Measurements from ENCODE around the gene UNC13A. TPM values are rescaled to one million over a fixed set of nuclear protein-coding genes. Genes with fewer than 3 reads are reported as not detected.
"Not testable (repeated sequence)": the region's sequence is repeated elsewhere in the genome, so short reads cannot be mapped to it uniquely, and the experiment has no call there.

The UNC13A gene
- total RNA-seq, 1 donor, result under 0.01 TPM

DNA sequence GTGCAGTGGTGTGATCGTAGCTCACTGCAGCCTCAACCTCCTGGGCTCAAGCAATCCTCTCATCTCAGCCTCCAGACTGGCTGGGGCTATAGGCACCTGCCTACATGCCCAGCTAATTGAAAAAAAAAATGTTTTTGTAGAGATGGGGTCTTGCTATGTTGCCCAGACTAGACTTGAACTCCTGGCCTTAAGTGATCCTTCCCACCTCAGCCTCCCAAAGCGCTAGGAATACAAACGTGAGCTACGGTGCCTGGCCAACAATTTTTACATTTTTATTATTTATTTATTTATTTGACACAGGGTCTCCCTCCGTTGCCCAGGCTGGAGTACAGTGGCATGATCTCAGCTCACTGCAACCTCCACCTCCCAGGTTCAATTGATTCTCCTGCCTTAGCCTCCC, 117.9 kb downstream of the UNC13A start:
- H3K4me3 ChIP-seq (ENCODE audit: low read length); H3K27me3 ChIP-seq (ENCODE audit: insufficient read depth, low read length); H3K4me1 ChIP-seq (ENCODE audit: insufficient read depth, low read length); H3K9me3 ChIP-seq (ENCODE audit: low read depth, low read length): not testable (repeated sequence)

DNA sequence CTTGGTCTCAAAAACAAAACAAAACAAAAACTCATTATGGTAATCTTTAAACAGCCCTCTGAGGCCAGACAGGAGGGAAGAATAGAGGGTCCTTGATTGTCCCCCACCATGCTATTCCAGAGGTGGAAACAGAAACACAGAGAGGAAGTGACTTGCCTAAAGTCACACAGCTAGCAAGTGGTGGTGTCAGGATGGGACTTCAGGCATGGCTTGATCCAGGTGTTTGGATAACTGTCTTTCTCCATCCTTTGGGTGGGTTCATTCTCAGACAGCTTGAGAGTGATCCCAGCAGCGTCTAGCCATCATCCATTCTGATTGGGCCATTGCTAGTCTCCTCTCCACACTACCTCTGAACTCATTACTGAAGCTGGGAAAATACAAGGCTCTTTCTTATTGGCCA, 120.2 kb downstream of the UNC13A start:
- H3K9me3 ChIP-seq (ENCODE audit: low read depth, low read length), result no peaks in the 10 kb centered on the region
- no peaks in the 10 kb centered on the region for H3K4me1 ChIP-seq (ENCODE audit: insufficient read depth, low read length)
- no peaks in the 10 kb centered on the region for H3K27me3 ChIP-seq (ENCODE audit: insufficient read depth, low read length)
- no peak overlapping the region for H3K4me3 ChIP-seq (ENCODE audit: low read length)

DNA sequence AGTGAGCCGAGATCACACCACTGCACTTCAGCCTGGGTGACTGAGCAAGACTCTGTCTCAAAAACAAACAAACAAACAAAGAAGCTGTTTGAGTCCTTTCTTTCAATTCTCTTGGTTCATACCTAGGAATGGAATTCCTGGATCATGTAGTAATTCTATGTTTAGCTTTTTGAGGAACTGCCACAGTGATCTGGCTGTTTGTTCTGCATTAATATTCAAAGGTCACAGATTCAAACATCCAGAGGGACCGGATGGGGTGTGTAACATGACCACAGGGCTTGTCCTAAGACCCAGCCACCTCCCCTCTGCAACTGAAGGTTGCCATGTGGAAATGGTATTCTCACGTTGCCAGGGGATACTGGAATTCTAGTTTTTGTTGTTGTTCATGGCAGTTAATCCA, 122.5 kb downstream of the UNC13A start:
- H3K27me3 ChIP-seq (ENCODE audit: insufficient read depth, low read length), result no peaks in the 10 kb centered on the region

DNA sequence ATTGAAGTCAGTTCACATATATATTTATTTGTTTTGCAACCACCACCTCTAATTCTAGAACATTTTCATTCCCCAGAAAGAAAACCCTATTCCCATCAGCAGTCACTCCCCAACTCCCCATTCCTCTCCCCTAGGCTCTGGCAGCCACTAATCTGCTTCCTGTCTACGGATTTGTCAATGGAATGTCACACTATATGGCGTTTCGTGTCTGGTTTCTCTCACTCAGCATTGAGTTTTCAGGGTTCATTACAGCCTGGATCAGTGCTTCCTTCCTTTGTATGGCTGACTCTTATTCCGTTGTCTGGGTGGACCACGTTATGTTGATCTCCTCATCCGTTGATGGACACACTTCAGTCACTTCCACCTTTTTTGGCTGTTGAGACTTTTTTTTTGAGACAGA, 123.4 kb downstream of the UNC13A start:
- Histone ChIP-seq H3K27me3 (ENCODE audit: insufficient read depth, low read length) (no peaks in the 10 kb centered on the region), H3K9me3 (ENCODE audit: low read depth, low read length) (no peaks in the 10 kb centered on the region), H3K4me3 (ENCODE audit: low read length) (no peak overlapping the region), H3K4me1 (ENCODE audit: insufficient read depth, low read length) (peaks cover 26% of the 10 kb centered on the region)

More for the DNA sequence above, 122.5 kb downstream of the UNC13A start:
- peaks cover 18% of the 10 kb centered on the region for H3K4me1 ChIP-seq (ENCODE audit: insufficient read depth, low read length)
- H3K4me3 ChIP-seq (ENCODE audit: low read length), result no peak overlapping the region
- H3K9me3 ChIP-seq (ENCODE audit: low read depth, low read length), result no peaks in the 10 kb centered on the region

DNA sequence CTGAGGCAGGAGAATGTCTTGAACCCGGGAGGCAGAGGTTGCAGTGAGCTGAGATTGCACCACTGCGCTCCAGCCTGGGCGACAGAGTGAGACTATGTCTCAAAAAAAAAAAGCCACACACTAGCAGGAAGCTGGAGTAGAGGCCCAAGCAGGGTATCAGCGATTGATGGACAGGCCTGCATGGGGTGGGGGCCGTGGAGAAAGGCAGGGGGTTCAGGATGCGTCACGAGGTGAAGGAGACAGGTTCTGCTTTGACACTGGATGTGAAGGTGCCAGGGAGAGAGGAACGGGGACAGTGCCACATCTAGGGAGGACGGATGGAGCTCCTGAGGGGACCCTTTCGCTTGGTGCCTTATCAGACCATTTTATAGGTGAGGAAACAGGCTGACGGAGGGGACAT, 125.6 kb downstream of the UNC13A start:
- H3K4me3 ChIP-seq (ENCODE audit: low read length), result no peak overlapping the region
- no peaks in the 10 kb centered on the region for H3K9me3 ChIP-seq (ENCODE audit: low read depth, low read length)
- H3K4me1 ChIP-seq (ENCODE audit: insufficient read depth, low read length), result peaks cover 45% of the 10 kb centered on the region
- H3K27me3 ChIP-seq (ENCODE audit: insufficient read depth, low read length), result no peaks in the 10 kb centered on the region

DNA sequence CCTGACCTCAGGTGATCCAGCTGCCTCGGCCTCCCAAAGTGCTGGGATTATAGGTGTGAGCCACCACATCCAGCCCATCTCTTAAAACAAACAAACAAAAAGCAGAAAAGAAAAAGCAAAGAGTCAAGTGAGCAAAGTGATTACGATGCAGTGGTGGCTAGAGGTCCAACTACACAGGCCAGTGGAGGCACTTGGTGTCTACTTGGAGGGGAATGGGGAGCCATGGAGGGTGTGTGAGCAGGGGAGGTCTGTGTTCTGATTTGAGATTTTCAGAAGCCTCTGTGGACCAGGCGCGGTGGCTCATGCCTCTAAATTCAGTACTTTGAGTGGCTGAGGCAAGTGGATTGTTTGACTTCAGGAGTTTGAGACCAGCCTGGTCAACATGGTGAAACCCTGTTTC, 126.1 kb downstream of the UNC13A start:
- Histone ChIP-seq H3K4me3 (ENCODE audit: low read length) (no peak overlapping the region), H3K27me3 (ENCODE audit: insufficient read depth, low read length) (no peaks in the 10 kb centered on the region), H3K4me1 (ENCODE audit: insufficient read depth, low read length) (peaks cover 50% of the 10 kb centered on the region), H3K9me3 (ENCODE audit: low read depth, low read length) (no peaks in the 10 kb centered on the region)

DNA sequence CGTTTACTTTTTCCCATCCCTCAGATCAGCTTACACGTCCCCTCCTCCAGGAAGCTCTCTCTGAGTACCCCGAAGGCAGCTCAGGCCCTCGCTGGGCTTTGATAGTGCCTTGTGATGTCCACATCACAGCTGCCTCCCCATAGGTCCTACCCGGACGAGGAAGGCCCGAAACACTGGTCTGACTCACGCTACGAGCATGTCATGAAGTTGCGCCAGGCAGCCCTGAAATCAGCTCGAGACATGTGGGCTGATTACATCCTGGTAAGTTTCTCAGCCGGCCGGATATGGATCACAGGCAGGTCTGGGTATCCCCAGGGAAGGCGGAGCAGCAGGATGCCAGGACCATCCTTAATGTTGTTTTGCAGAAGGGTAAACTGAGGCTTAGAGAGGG, 128.0 kb downstream of the UNC13A start:
- Histone ChIP-seq H3K4me3 (ENCODE audit: low read length) (no peak overlapping the region), H3K4me1 (ENCODE audit: insufficient read depth, low read length) (peaks cover 63% of the 10 kb centered on the region), H3K9me3 (ENCODE audit: low read depth, low read length) (no peaks in the 10 kb centered on the region), H3K27me3 (ENCODE audit: insufficient read depth, low read length) (no peaks in the 10 kb centered on the region)

DNA sequence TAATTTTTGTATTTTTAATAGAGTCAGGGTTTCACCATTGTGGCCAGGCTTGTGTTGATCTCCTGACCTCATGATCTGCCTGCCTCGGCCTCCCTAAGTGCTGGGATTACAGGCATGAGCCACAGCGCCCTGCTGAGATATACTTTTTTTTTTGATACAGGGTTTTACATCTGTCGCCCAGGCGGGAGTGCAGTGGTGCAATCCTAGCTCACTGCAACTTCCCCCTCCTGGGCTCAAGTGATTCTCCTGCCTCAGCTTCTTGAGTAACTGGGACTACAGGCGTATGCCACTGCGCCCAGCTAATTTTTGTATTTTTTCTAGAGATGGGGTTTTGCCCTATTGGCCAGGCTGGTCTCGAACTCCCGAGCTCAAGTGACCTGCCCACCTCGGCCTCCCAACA, 130.7 kb downstream of the UNC13A start:
- H3K27me3 ChIP-seq (ENCODE audit: insufficient read depth, low read length), result no peaks in the 10 kb centered on the region
- H3K4me1 ChIP-seq (ENCODE audit: insufficient read depth, low read length), result peaks cover 68% of the 10 kb centered on the region
- no peak overlapping the region for H3K4me3 ChIP-seq (ENCODE audit: low read length)
- H3K9me3 ChIP-seq (ENCODE audit: low read depth, low read length), result no peaks in the 10 kb centered on the region

DNA sequence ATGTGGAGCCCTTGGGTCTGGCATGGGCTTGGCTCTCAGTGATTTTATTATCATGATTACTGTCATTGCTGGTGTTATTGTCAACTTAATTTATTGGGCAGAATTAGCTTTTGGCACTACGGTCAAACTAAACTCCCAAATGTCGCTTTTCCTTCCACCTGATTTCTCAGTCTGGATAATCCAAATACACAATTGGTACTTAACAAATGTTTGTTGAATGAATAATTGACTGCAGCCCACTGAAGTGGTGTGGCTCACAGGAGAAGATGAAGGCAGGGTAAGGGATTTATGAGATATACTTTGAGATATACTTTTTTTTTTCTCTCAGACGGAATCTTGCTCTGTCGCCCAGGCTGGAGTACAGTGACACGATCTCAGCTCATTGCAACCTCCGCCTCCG, 131.2 kb downstream of the UNC13A start:
- H3K4me3 ChIP-seq (ENCODE audit: low read length), result peak overlapping the region; percentile 86
- H3K4me1 ChIP-seq (ENCODE audit: insufficient read depth, low read length), result peaks cover 64% of the 10 kb centered on the region

DNA sequence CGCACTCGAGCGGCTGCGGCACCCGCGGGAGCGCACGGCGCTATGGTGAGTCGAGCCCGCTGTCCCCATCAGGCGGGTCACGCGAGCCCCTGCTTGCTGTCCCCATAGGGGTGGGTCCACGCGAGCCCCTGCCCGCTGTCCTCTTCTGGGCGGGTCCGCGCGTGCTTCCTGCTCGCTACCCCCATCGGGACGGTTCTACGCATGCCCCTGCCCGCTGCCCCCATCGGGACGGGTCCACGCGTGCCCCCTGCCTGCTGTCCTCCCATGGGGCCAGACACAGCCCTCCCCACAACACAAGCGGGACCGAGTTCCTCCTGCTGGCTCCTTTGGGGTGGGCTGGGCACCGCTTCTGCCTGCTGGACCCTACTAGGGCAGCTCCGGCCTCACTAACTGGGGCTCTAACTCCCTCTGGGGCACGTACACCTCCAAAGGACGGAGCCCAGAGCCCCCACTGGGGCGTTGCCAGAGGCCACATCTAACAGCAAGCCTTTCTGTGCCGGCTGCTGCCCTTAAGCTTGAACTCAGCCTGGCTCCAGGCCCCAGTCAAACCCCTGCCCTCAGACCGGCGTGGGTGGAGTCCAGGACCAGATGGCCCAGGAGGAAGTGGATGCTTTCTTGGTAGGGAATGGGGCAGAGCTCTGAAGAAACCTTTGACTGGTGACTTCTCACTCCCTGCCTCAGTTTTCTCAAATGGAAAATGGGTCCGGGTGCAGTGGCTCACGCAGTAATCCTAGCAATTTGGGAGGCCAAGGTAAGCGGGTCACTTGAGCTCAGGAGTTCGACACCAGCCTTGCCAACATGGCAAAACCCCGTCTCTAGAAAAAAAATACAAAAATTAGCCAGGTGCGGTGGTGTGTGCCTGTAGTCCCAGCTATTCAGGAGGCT, 132.0 kb downstream of the UNC13A start:
- H3K9me3 ChIP-seq (ENCODE audit: low read depth, low read length), result no peaks in the 10 kb centered on the region
- no peaks in the 10 kb centered on the region for H3K27me3 ChIP-seq (ENCODE audit: insufficient read depth, low read length)
- peaks cover 56% of the 10 kb centered on the region for H3K4me1 ChIP-seq (ENCODE audit: insufficient read depth, low read length)
- H3K4me3 ChIP-seq (ENCODE audit: low read length), result peak overlapping the region; percentile 86

More for the DNA sequence above, 131.2 kb downstream of the UNC13A start:
- Histone ChIP-seq H3K9me3 (ENCODE audit: low read depth, low read length) (no peaks in the 10 kb centered on the region), H3K27me3 (ENCODE audit: insufficient read depth, low read length) (no peaks in the 10 kb centered on the region)

DNA sequence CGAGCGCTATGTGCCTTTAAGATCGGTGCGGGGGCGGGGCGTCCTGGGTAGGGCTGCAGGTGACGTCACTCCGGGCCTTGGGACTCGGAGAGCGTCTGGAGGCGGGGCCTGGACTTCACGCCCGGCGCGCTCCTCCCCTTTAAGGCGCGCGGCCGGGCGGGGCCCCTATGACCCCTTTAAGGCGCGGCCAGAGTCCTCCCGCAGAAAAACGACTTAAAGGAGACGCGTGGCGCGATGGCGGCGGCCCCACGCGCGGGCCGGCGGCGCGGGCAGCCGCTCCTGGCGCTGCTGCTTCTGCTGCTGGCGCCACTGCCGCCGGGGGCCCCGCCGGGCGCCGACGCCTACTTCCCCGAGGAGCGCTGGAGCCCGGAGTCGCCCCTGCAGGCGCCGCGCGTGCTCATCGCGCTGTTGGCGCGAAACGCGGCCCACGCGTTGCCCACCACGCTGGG, 132.7 kb downstream of the UNC13A start, which contains the start of gene COLGALT1:
TSS of gene COLGALT1 (plus strand) at position 170 of the 449 bp plus-strand sequence. CDS start at position 235, 65 bp downstream.
- peaks cover 49% of the 10 kb centered on the region for H3K4me1 ChIP-seq (ENCODE audit: insufficient read depth, low read length)
- H3K4me3 ChIP-seq (ENCODE audit: low read length), result peak within 1 kb of the TSS; percentile 86
- no peaks in the 10 kb centered on the region for H3K9me3 ChIP-seq (ENCODE audit: low read depth, low read length)
- H3K27me3 ChIP-seq (ENCODE audit: insufficient read depth, low read length), result no peaks in the 10 kb centered on the region

DNA sequence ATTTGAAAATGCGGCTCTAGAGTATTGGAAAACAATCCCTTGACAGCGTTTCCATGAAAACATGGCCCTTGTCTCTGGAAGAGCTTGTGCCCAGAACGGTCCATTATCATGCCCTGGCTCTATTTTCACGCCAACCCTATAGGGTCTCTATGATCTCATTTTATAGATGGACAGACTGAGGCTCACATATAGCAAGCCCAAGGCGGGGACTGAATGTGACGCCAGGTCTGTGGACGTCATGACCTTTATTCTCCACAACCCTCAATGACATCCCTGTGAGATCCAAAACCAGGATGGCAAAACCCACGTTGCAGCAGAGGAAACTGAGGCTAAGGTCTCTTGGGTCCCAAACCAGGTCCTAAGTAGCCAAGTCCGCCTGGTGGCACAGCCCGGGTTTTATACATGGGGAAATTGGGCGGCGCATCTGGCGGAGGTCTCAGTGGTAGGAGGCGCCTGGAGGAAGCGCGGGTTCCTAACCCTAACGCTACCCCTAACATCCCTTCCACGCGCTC, 133.1 kb downstream of the UNC13A start:
- Histone ChIP-seq H3K4me3 (ENCODE audit: low read length) (peak overlapping the region; percentile 86), H3K4me1 (ENCODE audit: insufficient read depth, low read length) (peaks cover 44% of the 10 kb centered on the region), H3K27me3 (ENCODE audit: insufficient read depth, low read length) (no peaks in the 10 kb centered on the region), H3K9me3 (ENCODE audit: low read depth, low read length) (no peaks in the 10 kb centered on the region)

DNA sequence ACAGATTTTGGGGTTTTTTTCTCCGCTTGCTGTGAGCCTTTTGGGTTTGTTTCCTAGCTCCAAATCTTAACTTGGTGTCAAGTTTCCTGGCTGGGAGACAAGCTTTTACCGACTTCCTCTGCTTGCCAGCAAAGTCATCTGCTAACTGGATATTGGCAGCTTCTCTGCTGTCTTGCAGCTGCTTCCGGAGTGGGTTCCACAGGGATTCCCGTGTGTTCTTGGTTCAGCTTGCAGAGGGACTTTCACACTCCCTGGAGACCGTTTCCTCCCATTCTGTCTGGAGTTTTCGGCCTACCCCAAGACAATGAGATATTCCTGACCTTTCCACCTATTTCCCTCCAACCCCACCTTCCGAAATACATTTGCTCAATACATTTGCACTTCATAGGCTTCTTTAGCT, 134.9 kb downstream of the UNC13A start:
- Histone ChIP-seq H3K9me3 (ENCODE audit: low read depth, low read length) (no peaks in the 10 kb centered on the region), H3K4me3 (ENCODE audit: low read length) (no peak overlapping the region), H3K27me3 (ENCODE audit: insufficient read depth, low read length) (no peaks in the 10 kb centered on the region), H3K4me1 (ENCODE audit: insufficient read depth, low read length) (peaks cover 29% of the 10 kb centered on the region)

DNA sequence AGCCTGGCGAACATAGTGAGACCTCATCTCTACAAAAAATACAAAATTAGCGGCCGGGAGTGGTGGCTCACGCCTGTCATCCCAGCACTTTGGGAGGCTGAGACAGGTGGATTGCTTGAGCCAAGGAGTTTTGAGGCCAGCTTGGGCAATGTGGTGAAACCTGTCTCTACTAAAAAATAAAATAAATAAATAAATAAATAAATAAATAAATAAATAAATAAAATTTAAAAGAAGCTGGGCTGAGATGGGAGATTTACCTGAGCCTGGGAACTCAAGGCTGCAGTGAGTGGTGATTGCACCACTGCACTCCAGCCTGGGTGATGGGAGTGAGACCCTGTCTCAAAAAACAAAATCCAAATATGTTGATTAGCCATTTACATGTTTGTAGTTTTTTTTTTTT, 135.4 kb downstream of the UNC13A start:
- not testable (repeated sequence) for H3K27me3 ChIP-seq (ENCODE audit: insufficient read depth, low read length); H3K4me3 ChIP-seq (ENCODE audit: low read length); H3K9me3 ChIP-seq (ENCODE audit: low read depth, low read length)
- peaks cover 24% of the 10 kb centered on the region for H3K4me1 ChIP-seq (ENCODE audit: insufficient read depth, low read length)
